Right ventricle myocardium superior (tissue), 1 donor: ENCODE results near the gene CDS2. TPM values are rescaled to one million over a fixed set of nuclear protein-coding genes. Genes with fewer than 3 reads are reported as not detected.

Experiments
- ATAC-seq: fragments of 200-7000 bp; cut with Tn5 transposase; one replicate; pipeline ENCODE4 v1.9.1; 2020; ENCODE audit warnings: mild to moderate bottlenecking; ENCODE audit not compliant: poor library complexity
- DNase-seq: peaks from one replicate; pipeline ENCODE4 v3.0.0-alpha.2; 2020
- intact Hi-C: fragments of 100-400 bp; cut with DNase I; formaldehyde crosslinking; loops from one replicate; pipeline ENCODE4 v1.11.2; 2022
- total RNA-seq: library from RNA; stranded (reverse); fragmentation: NEBNext Ultra II Directional; extraction: Animal tissue kit (Norgen Biotek cat#: 25700); gene quantifications from one replicate; pipeline ENCODE4 v1.2.1, GENCODE V29; 2021
- donor health status: DM: no; HTN: yes; CAD: no; lungs with severe emphysema.

Gene CDS2
- total RNA-seq, 1 donor from 2014 or later = 61.9 TPM

- intact Hi-C loops = no loop called here
- no peak for DNase-seq
- no peak for ATAC-seq
These were observed 20.2 kb downstream of the CDS2 start for GRCh38 chr20:5146871-5147592.

GRCh38 chr20:5148581-5148980 lies 21.8 kb downstream of the CDS2 start:
- no peak for ATAC-seq
- intact Hi-C loops = no loop called here
- DNase-seq = no peak

GRCh38 chr20:5149892-5150225 lies 23.1 kb downstream of the CDS2 start:
- ATAC-seq (no peak), DNase-seq (no peak)
- intact Hi-C loops = no loop called here

DNA sequence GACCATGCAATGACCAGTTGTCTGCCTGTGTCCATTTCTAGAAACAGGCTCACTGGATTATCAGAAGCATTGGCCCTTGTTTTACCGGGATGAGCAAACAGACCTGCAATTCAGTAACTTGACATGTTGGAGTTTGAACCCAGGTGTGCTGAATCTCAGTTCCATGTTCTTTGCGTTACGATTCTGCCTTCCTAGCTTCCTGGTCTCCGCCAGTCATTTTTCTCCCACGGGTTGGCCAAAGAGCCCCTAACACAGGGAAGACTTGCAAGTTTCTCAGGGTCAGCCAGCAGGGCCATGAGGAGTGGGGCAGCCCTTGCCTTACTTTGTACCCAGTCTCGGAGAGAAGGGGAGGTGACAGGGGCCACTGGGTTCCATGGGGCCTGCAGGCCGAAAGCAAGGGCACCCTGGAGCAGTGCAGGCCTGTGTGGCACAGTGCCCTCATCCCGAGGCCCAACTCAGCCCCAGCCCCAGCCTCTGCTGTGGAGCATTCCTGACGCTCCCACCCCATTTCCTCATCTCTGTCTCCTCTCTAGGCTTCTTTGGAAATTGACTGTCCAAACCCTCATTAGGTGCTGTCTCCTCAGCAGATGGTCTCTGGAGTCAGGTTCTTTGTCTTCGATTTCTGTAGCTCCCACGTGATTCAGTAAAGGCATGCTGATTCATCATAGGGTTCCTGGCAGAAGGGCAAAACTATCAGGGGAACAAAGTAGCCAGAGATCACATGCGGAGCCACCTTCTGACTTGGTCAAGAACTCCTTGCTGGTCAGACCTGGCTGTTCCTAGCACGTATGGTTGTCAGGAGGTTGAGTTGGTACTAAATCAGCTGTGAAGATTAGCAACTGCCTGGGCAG lies 23.6 kb downstream of the CDS2 start:
- DNase-seq = no peak
- intact Hi-C loops = no loop called here
- peak; percentile 49 for ATAC-seq

DNA sequence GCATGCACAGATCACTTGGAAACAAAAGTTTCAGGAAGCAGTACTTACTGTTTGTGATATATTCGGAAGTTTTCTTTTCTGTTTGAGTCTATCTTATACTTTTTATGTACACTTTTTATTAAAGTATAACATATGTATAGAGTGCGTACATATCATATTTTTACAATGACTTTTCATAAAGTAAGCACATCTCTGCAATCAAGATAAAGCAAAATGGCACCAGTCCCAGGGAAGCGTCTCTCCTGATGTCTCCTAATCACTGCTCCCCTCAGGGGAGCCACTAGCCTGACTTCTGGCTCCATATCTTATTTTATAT lies 26.3 kb downstream of the CDS2 start:
- ATAC-seq (no peak), DNase-seq (no peak)
- intact Hi-C loops = no loop called here

DNA sequence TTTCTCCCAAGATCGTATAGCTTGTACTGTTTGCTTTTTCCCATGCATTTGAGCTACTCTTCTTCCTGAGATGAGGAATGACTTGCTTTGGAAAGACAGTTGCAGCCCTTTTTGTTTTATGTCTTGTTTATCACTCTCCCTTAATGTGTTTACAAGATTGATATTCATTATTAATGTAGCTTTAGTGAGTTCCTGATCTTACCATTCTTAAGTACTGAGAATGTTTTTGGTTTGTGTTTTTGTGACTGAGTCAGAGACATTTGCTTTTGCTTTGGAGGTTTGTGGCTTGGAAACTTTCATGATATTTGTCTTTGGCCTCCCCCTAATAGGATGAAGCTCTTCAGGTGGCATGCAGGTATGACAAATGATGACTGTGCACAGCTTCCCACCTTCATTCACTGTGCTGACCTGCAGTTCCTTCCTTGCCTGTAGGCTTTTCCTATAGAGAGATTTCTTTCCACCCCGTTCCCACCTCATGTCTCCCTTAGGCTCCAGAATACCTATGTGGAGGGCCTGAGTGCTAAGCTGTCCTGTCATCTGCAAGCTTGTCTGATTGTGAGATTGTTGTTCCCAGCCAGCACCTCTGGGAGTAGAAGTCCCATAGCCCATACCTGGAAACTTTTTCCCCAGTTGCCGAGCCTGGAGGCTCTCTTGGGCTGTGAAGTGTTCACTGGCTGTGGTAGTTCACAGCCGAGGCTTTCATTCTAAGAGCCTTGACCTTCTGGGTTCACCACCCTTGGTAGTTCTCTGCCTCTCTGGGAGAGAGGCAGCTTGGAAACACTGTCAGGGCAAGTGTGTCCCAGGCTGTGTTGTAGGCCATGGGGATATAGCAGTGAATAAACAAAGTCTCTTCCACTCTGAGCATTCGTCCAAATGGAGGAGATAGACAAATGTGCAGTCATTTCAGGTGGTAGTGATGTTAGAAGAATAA lies 27.1 kb downstream of the CDS2 start:
- intact Hi-C loops = no loop called here
- ATAC-seq = no peak
- DNase-seq = no peak

DNA sequence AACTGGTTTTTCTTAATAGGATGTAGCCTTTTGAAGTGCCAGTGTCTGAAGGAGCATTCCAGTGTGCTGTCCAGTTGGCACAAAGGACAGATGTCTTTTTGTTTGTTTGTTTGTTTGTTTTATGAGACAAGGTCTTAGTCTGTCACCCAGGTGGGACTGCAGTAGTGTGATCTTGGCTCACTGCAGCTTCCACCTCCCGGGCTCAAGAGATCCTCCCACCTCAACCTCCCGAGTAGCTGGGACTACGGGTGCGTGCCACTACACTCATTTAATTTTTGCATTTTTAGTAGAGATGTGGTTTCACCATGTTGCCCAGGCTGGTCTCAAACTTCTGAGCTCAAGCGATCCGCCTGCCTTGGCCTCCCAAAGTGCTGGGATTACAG lies 27.7 kb downstream of the CDS2 start:
- DNase-seq (no peak), ATAC-seq (no peak)
- intact Hi-C loops = no loop called here

- intact Hi-C loops = no loop called here
These were observed 28.6 kb downstream of the CDS2 start for GRCh38 chr20:5155404-5155803.

GRCh38 chr20:5156675-5157448 lies 30.1 kb downstream of the CDS2 start:
- ATAC-seq = no peak
- no peak for DNase-seq
- intact Hi-C loops = no loop called here

More at GRCh38 chr20:5155404-5155803, 28.6 kb downstream of the CDS2 start:
- no peak for DNase-seq
- no peak for ATAC-seq

- ATAC-seq (no peak), DNase-seq (no peak)
- intact Hi-C loops = no loop called here
These were observed 33.1 kb downstream of the CDS2 start for GRCh38 chr20:5159928-5160327.

GRCh38 chr20:5160882-5161281 lies 34.1 kb downstream of the CDS2 start:
- intact Hi-C loops = no loop called here
- ATAC-seq = no peak

DNA sequence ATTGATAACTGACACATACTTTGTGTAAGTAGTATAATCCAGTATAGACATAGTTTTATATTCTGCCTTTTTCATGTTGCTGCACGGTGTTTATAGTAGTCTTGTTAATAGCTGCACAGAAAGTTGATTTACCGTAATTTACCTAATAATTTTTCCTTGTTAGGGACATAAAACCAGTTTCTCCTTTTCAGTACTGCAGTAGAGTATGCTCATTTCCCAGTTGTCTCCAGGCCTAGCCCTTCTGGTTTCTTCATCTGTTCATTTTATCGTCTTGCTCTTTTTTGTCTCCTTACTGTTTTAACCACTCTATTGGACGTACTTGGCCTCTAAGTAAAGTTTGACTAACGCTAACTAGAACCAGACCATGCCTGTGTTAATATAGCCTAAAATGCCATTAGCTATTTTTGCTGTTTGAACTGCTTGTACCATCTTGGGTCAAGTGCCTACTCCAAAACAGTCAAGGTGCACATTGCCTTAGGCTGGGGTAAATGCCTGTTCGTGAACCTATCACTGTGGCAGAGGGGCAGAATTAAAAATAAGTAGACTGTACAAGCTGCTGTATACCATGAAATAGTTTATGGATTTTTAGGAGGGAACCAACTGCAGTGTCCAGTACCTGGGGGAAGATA lies 34.8 kb downstream of the CDS2 start:
- ATAC-seq (peak; percentile 68), DNase-seq (no peak)
- intact Hi-C loops = no loop called here

More at GRCh38 chr20:5160882-5161281, 34.1 kb downstream of the CDS2 start:
- no peak for DNase-seq

- no peak for ATAC-seq
- no peak for DNase-seq
- intact Hi-C loops = no loop called here
These were observed 38.1 kb downstream of the CDS2 start for GRCh38 chr20:5164645-5165625.

DNA sequence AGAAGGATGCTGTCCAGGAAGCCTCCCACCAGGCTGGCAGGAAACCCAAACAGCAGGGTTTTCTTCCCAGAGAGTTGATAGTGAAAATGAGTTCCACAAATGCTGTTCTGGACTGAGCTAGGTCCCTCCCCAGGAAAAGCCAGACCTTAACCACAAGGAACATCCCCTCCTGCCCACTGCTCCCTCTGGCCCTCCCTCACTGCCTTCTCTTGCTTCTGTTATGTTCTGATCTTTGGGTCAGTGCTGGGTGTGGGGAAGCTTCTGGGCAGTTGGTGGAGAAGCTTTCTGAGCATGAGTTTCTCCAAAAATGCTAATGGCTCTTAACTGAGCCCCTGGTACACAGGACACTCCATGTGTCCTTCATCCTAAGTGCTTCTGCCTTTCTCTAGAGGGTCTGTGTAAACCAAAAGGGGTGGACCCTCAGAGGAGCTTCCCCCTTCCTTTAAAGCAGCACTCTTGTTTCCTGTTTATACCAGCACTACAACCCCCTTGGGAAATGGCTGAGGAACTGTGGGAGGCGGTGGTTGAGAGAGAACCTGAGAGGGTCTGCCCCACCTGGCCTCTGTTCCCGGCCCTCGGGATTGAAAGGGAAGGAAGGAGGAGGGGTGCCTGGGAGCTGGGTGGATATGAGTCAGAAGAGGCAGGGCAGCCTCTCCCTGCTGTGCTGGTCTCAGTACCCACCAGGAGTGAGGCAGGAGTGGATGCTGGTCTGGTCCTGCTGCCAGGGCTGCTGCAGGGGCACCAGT lies 42.0 kb downstream of the CDS2 start:
- DNase-seq (no peak), ATAC-seq (peak; percentile 8)
- intact Hi-C loops = no loop called here

DNA sequence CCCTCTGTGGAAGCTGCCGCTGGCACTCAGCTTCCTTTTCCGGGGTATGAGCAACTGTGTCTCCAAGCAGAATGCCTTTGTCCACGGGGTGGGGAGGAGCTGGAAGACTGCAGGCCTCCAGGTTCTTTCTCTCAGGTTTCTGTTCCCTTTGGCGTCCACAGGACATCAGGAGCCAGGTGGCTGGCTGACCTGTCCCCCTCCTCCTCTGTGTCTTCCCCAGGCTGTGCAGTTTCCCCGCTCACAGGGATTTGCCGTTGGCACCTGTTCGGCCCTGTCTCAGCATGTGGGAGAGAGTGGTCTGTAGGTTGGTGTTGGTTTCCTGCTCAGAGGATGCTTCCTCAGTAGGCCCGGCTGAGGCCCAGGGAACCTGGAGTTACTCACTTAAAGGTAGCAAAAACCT lies 43.5 kb downstream of the CDS2 start:
- no peak for ATAC-seq
- DNase-seq = no peak
- intact Hi-C loops = loop anchor here (5.0 kb wide), 1 partner anchor 38 kb away; no protein-coding TSS in a partner anchor

- intact Hi-C loops = loop anchor here (5.0 kb wide), 1 partner anchor 39 kb away; no protein-coding TSS in a partner anchor
- ATAC-seq (peak; percentile 83), DNase-seq (peak; percentile 69)
These were observed 44.4 kb downstream of the CDS2 start for GRCh38 chr20:5171064-5171789.
